GM12874 (cell line): Measurements from ENCODE around the gene PPP2R5B.
A peak's percentile ranks its signal among the peaks of the same experiment; 100 is the strongest.

Source experiments
- CTCF ChIP-seq: IDR thresholded peaks from 2 replicates; pipeline ENCODE4 v1.5.1; 2011; ENCODE audit warnings: low read depth, mild to moderate bottlenecking, control low read depth, low read length, moderate library complexity; ENCODE audit not compliant: insufficient read depth

Gene PPP2R5B

GRCh38 chr11:64878494-64879243 is 45.8 kb upstream of the PPP2R5B start, which contains the start of gene EHD1:
EHD1 (minus strand) TSS chr11:64878621; CDS start chr11:64878464, 157 bp downstream.
- peak; percentile 71; the same call in 1 of the 2 replicates for TF ChIP-seq CTCF

GRCh38 chr11:64879244-64879900 is 45.1 kb upstream of the PPP2R5B start:
- TF ChIP-seq CTCF: no peak

GRCh38 chr11:64880240-64881001 is 44.1 kb upstream of the PPP2R5B start:
- TF ChIP-seq CTCF: no peak

- TF ChIP-seq CTCF: no peak
Observed at GRCh38 chr11:64881476-64881875, 43.0 kb upstream of the PPP2R5B start.

- TF ChIP-seq CTCF: no peak
Observed at GRCh38 chr11:64882243-64882642, 42.2 kb upstream of the PPP2R5B start.

GRCh38 chr11:64883575-64883974 is 40.9 kb upstream of the PPP2R5B start:
- no peak for TF ChIP-seq CTCF

- no peak for TF ChIP-seq CTCF
Observed at GRCh38 chr11:64884019-64884418, 40.5 kb upstream of the PPP2R5B start.
